ENCODE results near the gene MSMB. TPM values are rescaled to one million over a fixed set of nuclear protein-coding genes. Genes with fewer than 3 reads are reported as not detected.
A peak's percentile ranks its signal among the peaks of the same experiment; 100 is the strongest.

The MSMB gene
- total and polyA plus RNA-seq, 9 of the 15 experiments (the other 6 are each of a cell fraction or from before 2014, with no cell fraction given) = 0.21 to 0.60 TPM; not detected in 7

DNA sequence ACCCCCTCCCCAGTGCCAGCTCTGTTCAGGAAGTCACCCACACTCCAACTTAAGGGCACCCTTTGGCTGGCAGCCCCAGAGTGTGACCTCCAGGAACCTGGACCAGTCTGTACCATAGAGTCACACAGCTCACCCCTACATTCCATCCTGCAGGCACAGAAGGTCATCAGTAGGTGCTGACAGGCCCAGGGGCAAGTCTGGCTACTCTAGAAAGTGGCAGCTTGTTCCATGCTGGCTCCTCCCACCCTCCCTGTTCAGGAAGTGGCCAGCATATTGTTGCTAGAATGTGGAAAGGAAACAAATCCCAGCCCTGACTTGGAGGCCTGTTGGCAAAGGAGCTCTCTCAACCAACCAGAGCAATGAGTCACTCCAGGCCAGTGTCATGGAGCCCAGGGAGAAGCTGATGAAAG is 12.5 kb downstream of the MSMB start (continued):
- TF ChIP-seq, protein P1, sequence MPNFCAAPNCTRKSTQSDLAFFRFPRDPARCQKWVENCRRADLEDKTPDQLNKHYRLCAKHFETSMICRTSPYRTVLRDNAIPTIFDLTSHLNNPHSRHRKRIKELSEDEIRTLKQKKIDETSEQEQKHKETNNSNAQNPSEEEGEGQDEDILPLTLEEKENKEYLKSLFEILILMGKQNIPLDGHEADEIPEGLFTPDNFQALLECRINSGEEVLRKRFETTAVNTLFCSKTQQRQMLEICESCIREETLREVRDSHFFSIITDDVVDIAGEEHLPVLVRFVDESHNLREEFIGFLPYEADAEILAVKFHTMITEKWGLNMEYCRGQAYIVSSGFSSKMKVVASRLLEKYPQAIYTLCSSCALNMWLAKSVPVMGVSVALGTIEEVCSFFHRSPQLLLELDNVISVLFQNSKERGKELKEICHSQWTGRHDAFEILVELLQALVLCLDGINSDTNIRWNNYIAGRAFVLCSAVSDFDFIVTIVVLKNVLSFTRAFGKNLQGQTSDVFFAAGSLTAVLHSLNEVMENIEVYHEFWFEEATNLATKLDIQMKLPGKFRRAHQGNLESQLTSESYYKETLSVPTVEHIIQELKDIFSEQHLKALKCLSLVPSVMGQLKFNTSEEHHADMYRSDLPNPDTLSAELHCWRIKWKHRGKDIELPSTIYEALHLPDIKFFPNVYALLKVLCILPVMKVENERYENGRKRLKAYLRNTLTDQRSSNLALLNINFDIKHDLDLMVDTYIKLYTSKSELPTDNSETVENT (CRISPR knock-in tag; IDR thresholded peaks at IDR 0.05) = 0 out of 2 replicates have a peak, but pooled peaks have one; percentile 41
- no peak for TF ChIP-seq FOSL1 (tag; conservative IDR thresholded peaks at IDR 0.05)
- no peak for TF ChIP-seq SAFB (IDR thresholded peaks at IDR 0.05; ENCODE audit: borderline replicate concordance, low read depth, low read length)
- peak; percentile 36; the same call in 1 of the 2 replicates for TF ChIP-seq ELF1 (tag; IDR thresholded peaks at IDR 0.05)
- no peak for TF ChIP-seq JUND (IDR thresholded peaks at IDR 0.05; ENCODE audit: borderline replicate concordance, low read depth, low read length)
- TF ChIP-seq JUND (tag; IDR thresholded peaks at IDR 0.05; ENCODE audit: borderline replicate concordance, low read depth, low read length) = 0 out of 3 replicates have a peak, but pooled peaks have one; percentile 25
- no peak for TF ChIP-seq ZSCAN32 (CRISPR knock-in tag; IDR thresholded peaks at IDR 0.05)
- TF ChIP-seq PYGO2 (tag; IDR thresholded peaks at IDR 0.05) = no peak
- no peak for TF ChIP-seq TGIF2 (CRISPR knock-in tag; IDR thresholded peaks at IDR 0.05)
- no peak for TF ChIP-seq MYNN (IDR thresholded peaks at IDR 0.05)
- no peak for TF ChIP-seq MYNN (CRISPR knock-in tag; IDR thresholded peaks at IDR 0.05)
- no peak for TF ChIP-seq ZNF778 (CRISPR knock-in tag; IDR thresholded peaks at IDR 0.05)
- no peak for TF ChIP-seq TCF7 (IDR thresholded peaks at IDR 0.05; ENCODE audit: borderline replicate concordance)
- TF ChIP-seq MYC (IDR thresholded peaks at IDR 0.05; ENCODE audit: low read depth, low read length) = no peak
- peak; percentile 34; the same call in 1 of the 2 replicates for TF ChIP-seq MYC (CRISPR knock-in tag; IDR thresholded peaks at IDR 0.05; ENCODE audit: borderline replicate concordance, low read depth)
- TF ChIP-seq ZNF384 (IDR thresholded peaks at IDR 0.05; ENCODE audit: low read depth, low read length) = no peak
- TF ChIP-seq, protein P2, sequence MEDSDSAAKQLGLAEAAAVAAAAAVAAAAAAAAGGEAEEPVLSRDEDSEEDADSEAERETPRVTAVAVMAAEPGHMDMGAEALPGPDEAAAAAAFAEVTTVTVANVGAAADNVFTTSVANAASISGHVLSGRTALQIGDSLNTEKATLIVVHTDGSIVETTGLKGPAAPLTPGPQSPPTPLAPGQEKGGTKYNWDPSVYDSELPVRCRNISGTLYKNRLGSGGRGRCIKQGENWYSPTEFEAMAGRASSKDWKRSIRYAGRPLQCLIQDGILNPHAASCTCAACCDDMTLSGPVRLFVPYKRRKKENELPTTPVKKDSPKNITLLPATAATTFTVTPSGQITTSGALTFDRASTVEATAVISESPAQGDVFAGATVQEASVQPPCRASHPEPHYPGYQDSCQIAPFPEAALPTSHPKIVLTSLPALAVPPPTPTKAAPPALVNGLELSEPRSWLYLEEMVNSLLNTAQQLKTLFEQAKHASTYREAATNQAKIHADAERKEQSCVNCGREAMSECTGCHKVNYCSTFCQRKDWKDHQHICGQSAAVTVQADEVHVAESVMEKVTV (CRISPR knock-in tag; IDR thresholded peaks at IDR 0.05) = no peak
- TF ChIP-seq EWSR1 (IDR thresholded peaks at IDR 0.05; ENCODE audit: borderline replicate concordance, low read depth, partially characterized antibody) = no peak
- TF ChIP-seq, protein P3, sequence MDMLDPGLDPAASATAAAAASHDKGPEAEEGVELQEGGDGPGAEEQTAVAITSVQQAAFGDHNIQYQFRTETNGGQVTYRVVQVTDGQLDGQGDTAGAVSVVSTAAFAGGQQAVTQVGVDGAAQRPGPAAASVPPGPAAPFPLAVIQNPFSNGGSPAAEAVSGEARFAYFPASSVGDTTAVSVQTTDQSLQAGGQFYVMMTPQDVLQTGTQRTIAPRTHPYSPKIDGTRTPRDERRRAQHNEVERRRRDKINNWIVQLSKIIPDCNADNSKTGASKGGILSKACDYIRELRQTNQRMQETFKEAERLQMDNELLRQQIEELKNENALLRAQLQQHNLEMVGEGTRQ (CRISPR knock-in tag; IDR thresholded peaks at IDR 0.05) = no peak
- TF ChIP-seq ZNF274 (IDR thresholded peaks at IDR 0.05; ENCODE audit: borderline replicate concordance, low read depth, low read length) = no peak
- TF ChIP-seq, protein P4, sequence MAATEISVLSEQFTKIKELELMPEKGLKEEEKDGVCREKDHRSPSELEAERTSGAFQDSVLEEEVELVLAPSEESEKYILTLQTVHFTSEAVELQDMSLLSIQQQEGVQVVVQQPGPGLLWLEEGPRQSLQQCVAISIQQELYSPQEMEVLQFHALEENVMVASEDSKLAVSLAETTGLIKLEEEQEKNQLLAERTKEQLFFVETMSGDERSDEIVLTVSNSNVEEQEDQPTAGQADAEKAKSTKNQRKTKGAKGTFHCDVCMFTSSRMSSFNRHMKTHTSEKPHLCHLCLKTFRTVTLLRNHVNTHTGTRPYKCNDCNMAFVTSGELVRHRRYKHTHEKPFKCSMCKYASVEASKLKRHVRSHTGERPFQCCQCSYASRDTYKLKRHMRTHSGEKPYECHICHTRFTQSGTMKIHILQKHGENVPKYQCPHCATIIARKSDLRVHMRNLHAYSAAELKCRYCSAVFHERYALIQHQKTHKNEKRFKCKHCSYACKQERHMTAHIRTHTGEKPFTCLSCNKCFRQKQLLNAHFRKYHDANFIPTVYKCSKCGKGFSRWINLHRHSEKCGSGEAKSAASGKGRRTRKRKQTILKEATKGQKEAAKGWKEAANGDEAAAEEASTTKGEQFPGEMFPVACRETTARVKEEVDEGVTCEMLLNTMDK (IDR thresholded peaks at IDR 0.05; ENCODE audit: borderline replicate concordance, insufficient read depth, low read depth, low read length, poor library complexity, severe bottlenecking) = no peak
- no peak for TF ChIP-seq MEF2A (IDR thresholded peaks at IDR 0.05; ENCODE audit: control insufficient read depth, low read depth, low read length)
